ENCODE data around the gene ERMARD.
A peak's percentile ranks its signal among the peaks of the same experiment; 100 is the strongest.

The ERMARD gene

DNA sequence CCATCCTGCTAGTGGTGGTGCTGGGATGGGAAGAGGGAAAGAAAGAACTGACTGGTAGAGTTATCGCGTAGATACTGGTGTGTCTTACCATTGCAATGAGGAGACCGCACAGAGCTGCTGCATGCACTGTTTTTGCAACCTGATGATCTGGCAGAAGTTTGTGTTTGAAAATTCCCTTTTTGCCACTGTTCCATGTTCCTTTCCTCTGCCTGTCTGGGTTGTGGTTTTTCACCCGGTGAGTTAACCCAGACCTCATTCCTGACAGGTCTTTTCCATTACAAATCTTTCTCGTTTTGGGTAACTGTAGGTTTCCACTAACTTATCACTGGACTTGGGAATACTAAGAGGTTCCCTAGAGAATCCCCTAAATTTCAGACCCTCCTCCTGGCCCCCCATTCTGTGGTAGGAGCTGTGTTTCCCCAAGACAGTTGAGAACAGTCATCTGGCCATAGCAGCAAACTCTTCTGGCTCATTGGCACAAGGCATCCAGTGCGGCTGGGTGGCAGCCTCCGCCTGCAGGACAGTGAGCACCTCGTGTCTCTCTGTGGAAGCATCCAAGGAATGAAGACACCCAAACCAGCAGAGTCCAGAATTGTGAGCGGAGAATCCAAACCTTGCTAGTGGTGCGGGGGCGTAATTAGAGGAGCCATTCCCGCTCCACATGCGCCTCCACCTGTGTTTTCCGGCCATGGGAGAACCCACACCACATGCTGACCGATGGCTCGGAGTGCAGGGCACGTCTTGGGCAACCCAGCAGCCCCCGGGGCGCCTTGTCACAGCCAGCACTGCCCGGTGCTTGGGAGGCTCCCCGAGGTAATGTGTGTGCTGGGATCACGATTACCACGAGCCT is 32.8 kb downstream of the ERMARD start:
- TF ChIP-seq ZNF274 (IDR thresholded peaks at IDR 0.05; ENCODE audit: low read depth, low read length): no peak
- H3K4me3 ChIP-seq (ENCODE audit: low read length): no peak overlapping the region

DNA sequence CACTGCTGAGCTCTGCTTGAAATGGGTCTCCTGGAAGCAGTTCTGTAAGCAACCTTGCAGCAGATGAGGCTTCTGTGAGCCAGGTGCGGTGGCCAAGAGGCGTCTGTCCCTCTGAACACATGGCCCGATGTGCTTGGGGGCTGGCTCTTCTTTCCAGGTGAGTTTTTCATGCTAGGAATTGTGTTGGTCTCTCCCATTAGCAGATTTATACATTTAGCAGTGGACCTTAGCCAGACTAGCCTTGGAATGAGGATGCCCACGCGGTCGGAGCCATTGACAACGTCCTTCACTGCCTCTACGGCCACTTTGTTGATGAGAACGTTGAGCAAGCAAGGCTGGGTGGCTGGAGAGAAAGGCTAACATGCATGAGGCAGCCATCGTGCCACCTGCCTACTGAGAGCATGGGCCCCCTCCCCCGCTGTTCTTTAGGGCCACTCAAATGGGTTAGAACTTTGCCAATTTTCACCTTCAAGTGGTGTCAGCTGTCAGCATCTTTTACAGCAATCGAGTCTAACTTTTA is 33.5 kb downstream of the ERMARD start:
- no peak overlapping the region for H3K4me3 ChIP-seq (ENCODE audit: low read length)
- TF ChIP-seq ZNF274 (IDR thresholded peaks at IDR 0.05; ENCODE audit: low read depth, low read length): no peak

DNA sequence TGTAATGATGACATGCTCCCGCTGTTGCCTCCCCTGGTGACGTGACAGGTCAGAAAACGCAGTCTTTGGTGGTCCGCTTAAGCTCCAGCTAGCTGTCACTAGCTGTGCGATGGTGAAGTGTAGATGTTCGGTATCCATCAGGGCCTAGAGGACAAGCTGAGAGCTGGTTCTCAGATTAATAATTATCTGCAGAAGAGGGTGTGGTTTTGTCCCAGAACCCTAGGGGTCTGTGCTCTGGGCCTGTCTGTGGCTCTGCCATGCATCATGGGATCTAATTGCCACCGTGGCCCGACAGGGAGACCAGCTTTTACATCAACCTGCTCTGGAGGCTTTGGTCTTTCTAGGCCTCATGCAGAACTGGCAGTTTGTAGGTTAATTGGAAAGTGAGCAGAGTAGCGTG is 34.1 kb downstream of the ERMARD start:
- no peak for TF ChIP-seq ZNF274 (IDR thresholded peaks at IDR 0.05; ENCODE audit: low read depth, low read length)
- H3K4me3 ChIP-seq (ENCODE audit: low read length): no peak overlapping the region

DNA sequence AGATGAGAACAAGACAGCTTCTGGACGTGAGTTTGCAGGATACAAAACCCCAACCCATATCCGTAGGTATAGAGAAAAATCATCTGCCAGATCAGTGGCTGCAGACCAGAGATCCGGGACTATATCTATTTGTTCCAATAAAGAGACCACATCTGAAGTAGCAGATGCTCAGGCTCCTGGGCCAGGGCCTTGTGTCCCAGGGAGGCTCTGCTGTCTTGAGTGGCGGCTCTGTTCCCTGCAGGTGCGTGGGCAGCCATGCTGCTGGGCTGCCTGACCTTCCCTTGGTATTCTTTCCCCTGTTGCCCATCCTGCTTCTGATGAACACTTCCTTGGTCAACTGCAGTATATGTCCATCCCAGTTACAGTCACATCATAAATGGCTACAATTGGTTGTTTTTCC is 34.9 kb downstream of the ERMARD start:
- H3K4me3 ChIP-seq (ENCODE audit: low read length): no peak overlapping the region
- TF ChIP-seq ZNF274 (IDR thresholded peaks at IDR 0.05; ENCODE audit: low read depth, low read length): no peak

DNA sequence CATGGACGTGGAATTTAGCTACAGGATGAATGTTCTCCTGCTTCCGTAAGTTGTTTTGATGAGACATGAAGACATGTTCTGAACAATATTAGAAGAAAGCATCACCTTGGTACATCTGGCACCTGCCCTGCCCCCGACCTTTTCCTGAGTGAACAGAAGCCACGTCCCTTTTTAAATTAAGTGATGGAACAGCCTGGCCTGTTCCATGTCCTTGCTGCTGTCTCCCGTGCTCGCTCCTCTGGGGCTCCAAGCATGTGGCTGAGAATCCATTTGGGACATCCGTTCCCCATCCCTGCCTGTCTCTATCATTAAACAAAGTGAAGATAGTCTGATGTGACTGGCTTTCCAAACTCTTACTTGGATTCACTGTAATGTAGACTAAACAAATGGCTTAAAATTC is 36.4 kb downstream of the ERMARD start:
- no peak for TF ChIP-seq ZNF274 (IDR thresholded peaks at IDR 0.05; ENCODE audit: low read depth, low read length)
- no peak overlapping the region for H3K4me3 ChIP-seq (ENCODE audit: low read length)

DNA sequence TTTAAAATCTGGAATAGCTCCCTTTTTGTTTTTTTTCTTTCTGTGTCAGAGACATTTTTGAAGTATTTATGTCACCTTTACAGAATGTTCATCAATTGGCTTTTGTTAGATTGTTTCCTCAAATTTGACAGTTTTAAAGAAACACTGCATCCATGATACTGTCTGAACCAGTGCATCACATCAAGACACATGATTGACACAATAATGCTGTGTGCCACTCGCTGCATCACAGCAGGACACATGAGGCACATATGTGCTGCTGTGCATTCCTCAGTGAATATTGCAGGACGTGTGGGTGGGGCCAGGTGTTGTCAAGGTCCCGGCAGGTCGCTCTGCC is 37.4 kb downstream of the ERMARD start:
- TF ChIP-seq ZNF274 (IDR thresholded peaks at IDR 0.05; ENCODE audit: low read depth, low read length): no peak
- no peak overlapping the region for H3K4me3 ChIP-seq (ENCODE audit: low read length)

DNA sequence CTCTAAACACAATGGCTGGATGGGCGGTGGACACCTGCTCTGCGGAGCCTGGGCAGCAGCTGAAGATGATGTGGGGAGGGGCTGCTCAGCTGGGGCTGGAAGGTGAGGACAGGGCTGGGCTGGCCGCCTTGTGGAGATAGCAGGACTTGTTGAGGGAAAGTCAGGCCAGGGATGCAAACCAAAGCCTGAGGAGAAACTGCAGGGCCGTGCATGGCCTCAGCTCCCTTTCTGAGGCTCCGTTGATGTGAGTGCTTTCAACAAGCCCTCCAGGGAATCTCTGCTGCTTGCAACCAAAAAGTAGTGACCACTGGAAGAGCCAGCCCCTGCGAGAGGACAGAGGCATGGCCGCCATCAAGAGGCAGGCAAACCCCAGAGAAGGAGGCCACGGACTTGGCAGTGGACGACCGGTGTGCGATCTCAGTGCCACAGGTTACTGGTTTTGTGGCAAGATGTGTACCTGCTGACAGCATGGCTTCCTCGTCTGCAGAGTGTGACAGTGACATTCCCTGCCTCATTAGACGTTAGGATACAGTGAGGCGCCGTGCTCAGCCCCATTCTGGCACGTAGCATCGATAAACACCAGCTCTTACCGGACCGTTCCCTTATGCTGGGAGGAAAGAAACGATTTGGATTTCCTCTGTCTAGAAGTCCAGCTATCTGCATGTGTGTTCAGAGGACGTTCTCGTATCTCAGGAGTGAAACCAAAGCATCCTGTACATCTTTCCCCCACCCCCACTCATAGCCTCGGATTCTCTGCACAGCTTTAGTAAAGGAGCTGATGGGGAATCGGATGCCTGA is 37.9 kb downstream of the ERMARD start:
- H3K4me3 ChIP-seq (ENCODE audit: low read length): no peak overlapping the region; the same call in 1 of the 2 replicates

DNA sequence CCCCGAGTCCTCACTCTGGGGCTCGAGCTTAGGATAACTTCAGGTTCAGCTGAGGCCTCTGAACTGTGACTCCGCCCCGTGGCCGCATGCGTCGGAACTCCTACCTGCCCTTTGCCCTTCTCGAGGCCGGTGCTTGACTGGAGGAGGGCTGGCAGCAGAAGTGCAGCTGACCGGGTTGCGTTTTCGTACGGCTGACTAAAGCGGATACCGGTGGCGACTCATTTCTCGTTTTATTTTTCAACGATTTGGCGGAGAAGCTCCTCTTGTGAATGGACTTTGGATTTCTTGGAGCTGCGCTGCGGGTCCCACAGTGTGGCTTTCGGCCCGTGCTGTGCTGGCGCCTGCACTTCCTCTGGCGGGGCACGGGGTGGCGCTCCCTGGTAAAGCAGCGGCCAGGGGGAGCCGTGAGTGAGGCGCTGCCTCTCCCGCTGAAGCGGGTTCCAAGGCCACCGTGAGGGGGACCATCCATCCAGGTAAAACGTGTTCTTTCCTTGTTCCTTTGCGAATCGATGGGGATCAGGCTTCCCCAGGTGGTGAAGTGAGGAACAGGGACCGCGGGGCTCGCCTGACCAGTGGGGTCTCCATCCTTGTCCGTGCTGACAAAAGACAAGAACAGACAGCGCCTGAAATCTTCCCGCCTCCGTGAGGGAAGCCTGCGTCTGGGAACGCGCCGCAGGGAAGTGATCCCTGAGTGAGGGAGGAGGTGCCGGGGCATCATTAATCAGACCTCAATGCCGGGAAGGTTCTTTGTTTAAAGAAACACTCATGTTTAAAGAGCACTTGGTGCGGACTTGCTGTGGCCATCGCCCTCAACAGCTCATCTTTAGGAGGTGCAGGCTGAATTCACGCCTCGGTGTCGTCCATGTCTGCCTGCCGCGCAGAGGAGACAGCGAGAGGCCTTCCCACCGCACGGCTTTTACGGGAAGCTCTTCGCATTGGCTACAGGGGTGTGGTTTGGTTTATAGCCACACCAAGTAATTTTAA is 38.8 kb downstream of the ERMARD start:
- H3K4me3 ChIP-seq (ENCODE audit: low read length): peak overlapping the region; percentile 10; the same call in 1 of the 2 replicates
- no peak for TF ChIP-seq ZNF274 (IDR thresholded peaks at IDR 0.05; ENCODE audit: low read depth, low read length)

More for the DNA sequence above, 37.9 kb downstream of the ERMARD start:
- TF ChIP-seq ZNF274 (IDR thresholded peaks at IDR 0.05; ENCODE audit: low read depth, low read length): no peak

DNA sequence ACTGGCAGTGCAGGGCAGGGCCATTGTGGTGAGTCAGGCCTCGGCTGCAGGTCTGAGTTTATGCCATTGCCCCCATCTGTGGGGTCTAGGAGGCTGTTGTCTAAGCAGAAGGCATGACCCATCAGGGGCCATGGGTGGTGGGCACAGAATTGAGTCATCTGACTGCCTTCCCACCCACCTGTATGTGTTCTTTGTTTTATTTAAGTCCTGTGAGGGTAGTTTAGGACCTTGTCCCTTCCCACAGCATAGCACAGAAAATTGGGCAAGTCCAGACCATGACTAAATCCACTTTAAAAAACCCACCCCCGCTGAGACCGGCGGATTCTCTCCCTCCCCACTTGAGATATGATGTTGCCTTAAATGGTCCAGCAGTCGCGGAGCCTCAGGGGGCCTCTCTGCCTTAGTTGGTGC is 40.3 kb downstream of the ERMARD start:
- H3K4me3 ChIP-seq (ENCODE audit: low read length): no peak overlapping the region
- no peak for TF ChIP-seq ZNF274 (IDR thresholded peaks at IDR 0.05; ENCODE audit: low read depth, low read length)

DNA sequence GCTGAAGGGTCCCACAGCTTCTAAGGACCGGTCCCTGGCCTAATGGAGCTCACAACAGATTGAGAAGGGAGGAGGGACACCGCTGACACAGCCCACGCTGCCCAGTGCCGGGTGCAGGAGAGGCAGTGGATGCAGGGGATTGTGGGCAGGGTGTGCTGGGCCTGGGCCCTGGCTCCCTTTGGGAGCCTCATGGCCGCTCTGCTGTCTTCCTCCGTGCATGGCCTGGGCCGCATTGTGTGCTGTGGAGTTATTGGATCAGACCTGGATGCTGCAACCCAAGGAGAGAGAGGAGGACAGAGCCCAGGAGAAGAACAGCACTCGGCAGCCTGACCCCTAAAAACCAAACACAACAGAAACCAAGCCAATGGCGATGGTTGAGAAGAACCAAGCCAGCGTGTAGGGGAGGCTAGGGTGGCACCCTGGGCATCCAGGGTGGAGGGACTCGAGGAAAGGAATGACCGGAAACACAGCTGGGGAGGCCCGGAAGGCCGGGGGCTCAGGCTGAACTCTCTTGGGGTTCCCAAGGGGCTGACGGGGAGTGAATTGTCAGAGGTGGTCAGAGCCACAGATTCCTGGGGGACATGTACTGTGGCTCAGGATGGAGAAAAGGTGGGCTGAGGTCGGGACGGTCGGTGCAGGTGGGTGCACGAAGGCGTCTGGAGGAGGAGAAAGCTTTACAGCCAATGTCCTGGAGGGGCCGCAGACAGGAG is 41.0 kb downstream of the ERMARD start:
- no peak for TF ChIP-seq ZNF274 (IDR thresholded peaks at IDR 0.05; ENCODE audit: low read depth, low read length)
- H3K4me3 ChIP-seq (ENCODE audit: low read length): no peak overlapping the region

DNA sequence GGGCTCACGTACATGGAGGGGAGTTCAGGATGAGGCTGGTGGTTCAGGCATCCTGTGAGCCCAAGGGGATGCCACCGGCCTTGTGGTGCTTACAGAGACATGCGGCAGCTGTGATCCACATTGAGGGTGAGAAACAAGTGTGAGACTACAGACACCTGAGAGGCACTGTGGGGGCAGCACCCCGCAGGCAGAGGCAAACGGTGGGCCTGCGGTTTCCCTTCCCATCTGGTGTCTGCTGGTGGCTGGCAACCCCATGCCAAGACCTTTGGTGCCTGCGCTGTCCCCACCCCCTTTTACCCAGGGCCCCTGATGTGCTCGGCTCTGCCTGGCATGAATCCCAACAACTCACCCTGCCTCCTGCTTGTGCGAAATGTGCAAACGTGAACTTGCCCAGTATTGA is 42.0 kb downstream of the ERMARD start:
- H3K4me3 ChIP-seq (ENCODE audit: low read length): no peak overlapping the region
- no peak for TF ChIP-seq ZNF274 (IDR thresholded peaks at IDR 0.05; ENCODE audit: low read depth, low read length)

DNA sequence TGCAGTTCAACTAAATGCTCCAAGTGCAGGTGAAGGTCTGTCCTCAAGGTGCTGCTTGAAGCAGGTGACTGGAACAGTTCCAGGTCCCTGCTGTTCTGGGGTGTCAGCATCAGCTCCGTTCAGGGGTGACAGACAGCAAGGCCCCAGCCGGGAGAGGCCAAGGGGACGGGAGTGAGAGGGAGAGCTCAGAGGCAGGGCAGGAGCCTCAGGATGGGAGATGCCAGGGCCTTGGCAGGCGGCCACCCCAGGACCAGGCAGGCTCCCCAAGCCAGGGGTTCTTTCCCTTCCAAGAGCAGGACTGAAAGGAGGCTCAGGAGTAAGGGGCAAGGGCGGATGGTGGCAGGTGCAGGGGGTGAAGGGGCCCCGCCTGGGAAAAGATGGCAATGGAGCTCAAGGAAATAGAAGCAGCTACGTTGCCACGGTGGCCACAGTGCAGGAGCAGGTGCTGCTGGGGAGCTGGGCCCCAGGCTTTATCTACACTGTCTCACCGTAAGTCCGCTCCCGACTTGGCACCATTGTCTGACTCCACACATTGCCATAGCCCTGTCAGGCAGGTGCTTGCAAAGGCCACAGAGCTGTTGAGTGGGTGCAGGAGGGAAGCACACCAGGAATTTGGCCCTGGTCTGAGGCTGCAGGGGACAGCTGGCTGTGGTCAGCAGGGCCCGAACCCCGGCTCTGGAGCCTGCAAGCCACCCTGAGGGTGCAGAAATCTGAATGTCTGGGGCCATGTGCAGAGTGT is 43.1 kb downstream of the ERMARD start:
- no peak overlapping the region for H3K4me3 ChIP-seq (ENCODE audit: low read length)
- TF ChIP-seq ZNF274 (IDR thresholded peaks at IDR 0.05; ENCODE audit: low read depth, low read length): no peak

DNA sequence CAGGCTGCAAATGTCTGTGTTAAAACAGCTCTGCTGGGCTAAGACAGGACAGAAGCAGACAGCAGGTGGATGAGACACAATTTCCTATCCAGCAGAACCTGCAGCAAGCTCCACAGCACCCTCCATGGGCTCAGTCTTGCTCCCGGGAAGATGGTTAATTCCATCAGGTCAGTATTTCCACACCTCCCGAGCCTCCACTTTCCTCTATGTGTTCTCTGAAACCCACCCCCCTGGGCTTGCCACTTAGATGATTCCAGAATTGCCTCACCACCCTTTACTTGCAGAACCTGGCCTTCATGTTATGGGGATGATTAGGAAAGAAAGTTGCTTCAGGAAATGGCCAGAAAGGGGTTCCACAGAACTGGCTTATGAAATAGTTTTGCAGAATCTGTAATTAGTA is 43.8 kb downstream of the ERMARD start:
- no peak for TF ChIP-seq ZNF274 (IDR thresholded peaks at IDR 0.05; ENCODE audit: low read depth, low read length)
- H3K4me3 ChIP-seq (ENCODE audit: low read length): no peak overlapping the region

All from GM08714 (cell line).